ENCODE measurements around the gene ADGRE3.

The ADGRE3 gene

DNA sequence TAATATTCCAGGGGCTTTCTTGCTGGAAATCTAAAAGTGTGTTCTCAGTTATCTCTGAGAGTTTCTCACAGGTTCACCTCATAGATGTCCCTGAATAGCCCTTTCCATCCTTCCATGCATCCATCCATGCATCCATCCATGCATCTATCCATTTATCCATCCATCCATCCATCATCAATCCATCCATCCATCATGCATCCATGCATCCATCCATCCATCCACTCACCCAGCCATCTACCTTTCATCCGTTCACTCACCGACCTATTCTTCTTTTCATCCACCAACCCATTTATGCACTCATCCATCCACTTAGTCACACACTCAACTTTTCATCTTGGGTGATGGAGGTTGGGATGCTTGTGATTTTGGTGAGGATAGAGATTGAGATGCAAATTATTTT is 7.4 kb upstream of the ADGRE3 start:
- no peaks in the 10 kb centered on the region for H3K9me3 Mint-ChIP-seq
- no peak overlapping the region for H3K27ac Mint-ChIP-seq
- H3K4me1 Mint-ChIP-seq (ENCODE audit: low read depth) = peaks cover 4% of the 10 kb centered on the region
- H3K27me3 Mint-ChIP-seq = no peaks in the 10 kb centered on the region
- no peaks in the 10 kb centered on the region for H3K36me3 Mint-ChIP-seq (ENCODE audit: low read depth)
- no peak overlapping the region for H3K4me3 Mint-ChIP-seq

DNA sequence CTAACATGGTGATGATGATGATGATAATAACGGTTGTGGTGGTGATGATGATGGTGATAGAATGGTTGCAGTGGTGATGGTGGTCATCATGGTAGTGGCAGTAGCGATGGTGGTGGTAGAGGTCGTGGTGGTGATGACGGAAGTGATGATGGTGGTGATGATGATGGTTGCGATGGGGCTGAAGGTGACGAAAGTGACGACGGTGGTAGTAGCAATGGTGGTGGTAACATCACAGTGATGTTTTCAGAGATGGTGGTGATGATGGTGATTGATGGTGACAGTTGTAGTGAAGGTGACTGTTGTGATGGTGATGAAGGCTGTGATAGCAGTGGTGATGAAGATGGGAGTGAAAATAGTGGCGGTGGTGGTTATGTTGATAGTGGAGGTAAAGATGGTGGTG is 3.6 kb upstream of the ADGRE3 start:
- no peak overlapping the region for H3K27ac Mint-ChIP-seq
- no peaks in the 10 kb centered on the region for H3K36me3 Mint-ChIP-seq (ENCODE audit: low read depth)
- no peak overlapping the region for H3K4me3 Mint-ChIP-seq
- H3K27me3 Mint-ChIP-seq = peaks cover 17% of the 10 kb centered on the region
- H3K4me1 Mint-ChIP-seq (ENCODE audit: low read depth) = peaks cover 8% of the 10 kb centered on the region
- H3K9me3 Mint-ChIP-seq = no peaks in the 10 kb centered on the region

DNA sequence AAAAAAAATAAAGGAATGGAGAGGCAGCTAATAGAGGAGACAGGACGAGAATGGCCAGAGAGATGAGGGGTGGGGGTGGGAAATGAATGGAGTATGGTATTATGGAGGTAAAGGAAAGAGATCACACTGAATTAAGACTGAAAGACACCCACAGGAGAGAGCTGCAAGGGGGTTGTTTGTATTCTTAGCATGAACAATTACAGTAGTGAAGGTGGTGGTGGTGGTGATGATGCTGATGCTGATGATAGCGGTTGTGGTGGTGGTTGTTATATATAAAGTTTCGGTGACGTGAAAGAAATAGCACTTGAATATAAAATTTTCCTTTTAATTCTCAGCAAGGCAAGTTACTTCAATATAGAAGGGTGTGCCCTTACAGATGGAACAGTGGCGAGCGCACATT is 2.8 kb upstream of the ADGRE3 start:
- Mint-ChIP-seq H3K4me3 (no peak overlapping the region), H3K4me1 (ENCODE audit: low read depth) (peaks cover 13% of the 10 kb centered on the region), H3K27ac (no peak overlapping the region), H3K9me3 (no peaks in the 10 kb centered on the region), H3K36me3 (ENCODE audit: low read depth) (no peaks in the 10 kb centered on the region), H3K27me3 (peaks cover 24% of the 10 kb centered on the region)

DNA sequence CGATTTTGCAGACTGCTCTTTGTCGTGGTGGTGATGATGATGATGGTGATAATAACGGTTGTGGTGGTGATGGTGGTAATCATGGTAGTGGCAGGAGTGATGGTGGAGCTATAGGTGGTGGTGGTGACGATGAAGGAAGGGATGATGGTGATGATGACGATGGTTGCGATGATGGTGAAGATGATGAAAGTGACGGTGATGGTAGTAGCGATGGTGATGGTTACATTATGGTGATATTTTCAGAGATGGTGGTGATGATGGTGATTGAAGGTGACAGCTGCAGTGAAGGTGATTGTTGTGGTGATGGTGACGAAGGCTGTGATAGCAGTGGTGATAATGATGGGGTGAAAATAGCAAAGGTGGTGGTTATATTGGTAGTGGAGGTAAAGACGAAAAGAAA is 2.1 kb upstream of the ADGRE3 start:
- Mint-ChIP-seq H3K4me3 (no peak overlapping the region), H3K27ac (no peak overlapping the region), H3K4me1 (ENCODE audit: low read depth) (peaks cover 19% of the 10 kb centered on the region), H3K36me3 (ENCODE audit: low read depth) (no peaks in the 10 kb centered on the region), H3K27me3 (peaks cover 26% of the 10 kb centered on the region), H3K9me3 (no peaks in the 10 kb centered on the region)

DNA sequence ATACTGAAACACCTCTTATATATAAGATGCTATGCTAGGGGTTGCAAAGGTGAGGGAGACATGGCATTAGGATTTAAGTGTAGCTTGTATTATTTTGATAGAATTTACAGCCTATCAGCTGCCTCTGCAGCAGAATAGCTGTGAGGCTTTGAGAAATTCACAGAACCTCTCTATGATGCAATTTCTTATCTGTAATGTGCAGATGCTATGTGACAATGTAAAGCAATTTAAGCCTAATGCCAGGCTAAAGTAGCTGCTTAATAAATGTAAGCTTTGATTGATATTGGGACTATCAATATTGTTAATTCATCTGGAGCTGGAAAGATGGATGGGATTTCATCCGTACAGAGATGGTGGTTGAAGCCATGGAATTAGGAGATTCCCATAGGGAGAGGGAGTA is 1.6 kb downstream of the ADGRE3 start:
- Mint-ChIP-seq H3K9me3 (peaks cover 4% of the 10 kb centered on the region), H3K27ac (no peak overlapping the region), H3K36me3 (ENCODE audit: low read depth) (peaks cover 6% of the 10 kb centered on the region), H3K4me1 (ENCODE audit: low read depth) (peaks cover 26% of the 10 kb centered on the region), H3K27me3 (peaks cover 35% of the 10 kb centered on the region), H3K4me3 (no peak overlapping the region)

DNA sequence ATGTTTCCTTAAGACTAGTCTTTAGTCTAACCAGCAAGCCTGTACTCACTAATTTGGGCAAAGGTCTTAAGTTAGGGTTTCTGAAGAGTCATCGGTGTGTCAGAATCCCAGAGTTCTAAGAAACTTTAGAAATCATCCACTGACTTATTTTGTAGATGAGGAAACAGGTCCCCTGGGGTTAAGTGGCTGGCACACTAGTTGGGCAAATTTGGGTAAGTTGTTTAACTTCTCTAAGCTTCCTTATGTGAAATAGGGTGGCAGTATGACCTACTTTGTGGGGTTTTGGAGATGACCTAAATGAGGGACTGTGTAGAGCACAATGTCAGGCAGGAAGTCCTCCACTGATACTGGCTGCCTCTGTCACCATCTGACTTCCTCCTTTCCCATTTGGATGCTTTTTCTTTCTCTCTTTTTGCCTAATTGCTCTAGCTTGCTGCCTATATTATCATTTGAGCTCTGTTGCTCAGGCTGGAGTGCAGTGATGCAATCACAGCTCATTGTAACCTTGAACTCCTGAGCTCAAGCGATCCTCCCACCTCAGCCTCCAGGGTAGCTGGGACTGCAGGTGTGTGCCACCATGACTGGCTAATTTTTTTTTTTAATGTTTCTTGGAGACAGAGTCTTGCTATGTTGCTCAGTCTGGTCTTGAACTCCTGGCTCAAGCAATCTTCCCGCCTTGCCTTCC is 2.3 kb downstream of the ADGRE3 start:
- H3K9me3 Mint-ChIP-seq = peaks cover 4% of the 10 kb centered on the region
- no peak overlapping the region for H3K4me3 Mint-ChIP-seq
- no peak overlapping the region for H3K27ac Mint-ChIP-seq
- peaks cover 35% of the 10 kb centered on the region for H3K27me3 Mint-ChIP-seq
- peaks cover 32% of the 10 kb centered on the region for H3K4me1 Mint-ChIP-seq (ENCODE audit: low read depth)
- peaks cover 6% of the 10 kb centered on the region for H3K36me3 Mint-ChIP-seq (ENCODE audit: low read depth)

DNA sequence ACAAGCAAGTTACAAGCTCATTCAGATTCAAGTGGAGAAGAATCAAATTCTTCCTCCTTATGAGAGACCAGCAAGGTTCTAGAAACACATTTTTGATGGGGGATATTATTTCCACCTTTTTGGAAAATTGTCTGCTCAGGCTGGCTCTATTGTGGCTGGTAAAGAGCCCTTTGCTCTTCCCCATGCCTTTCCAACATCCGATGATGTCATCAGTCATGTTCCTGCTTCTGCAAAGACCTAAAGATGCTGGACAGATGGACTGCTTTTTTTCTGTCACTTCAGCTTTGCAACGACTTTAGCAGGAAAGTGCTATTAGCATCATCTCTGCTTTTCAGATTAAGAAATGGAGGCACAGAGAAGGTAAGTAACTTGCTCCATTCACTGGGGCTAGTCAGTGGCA is 4.2 kb downstream of the ADGRE3 start:
- no peak overlapping the region for H3K27ac Mint-ChIP-seq

DNA sequence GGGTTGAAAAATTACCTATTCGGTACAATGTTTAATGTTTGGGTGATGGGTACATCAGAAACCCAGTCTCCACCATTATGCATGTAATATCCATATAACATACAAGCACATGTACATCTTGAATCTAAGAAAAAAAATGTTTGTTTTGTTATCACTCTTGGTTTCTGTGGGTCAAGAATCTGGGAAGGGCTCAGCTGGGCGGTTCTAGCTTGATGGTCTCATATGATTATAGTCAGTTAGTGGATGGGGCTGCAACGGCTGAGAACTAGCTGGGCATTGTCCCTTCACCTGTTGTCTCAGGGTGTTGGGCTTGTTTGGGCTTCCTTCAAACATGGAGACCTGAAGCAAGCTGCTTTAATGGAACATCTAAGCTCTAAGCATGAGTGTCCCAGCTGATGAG is 4.7 kb downstream of the ADGRE3 start:
- peaks cover 36% of the 10 kb centered on the region for H3K4me1 Mint-ChIP-seq (ENCODE audit: low read depth)

More for the DNA sequence above, 4.2 kb downstream of the ADGRE3 start:
- no peak overlapping the region for H3K4me3 Mint-ChIP-seq
- peaks cover 35% of the 10 kb centered on the region for H3K27me3 Mint-ChIP-seq
- peaks cover 4% of the 10 kb centered on the region for H3K9me3 Mint-ChIP-seq
- peaks cover 6% of the 10 kb centered on the region for H3K36me3 Mint-ChIP-seq (ENCODE audit: low read depth)
- peaks cover 38% of the 10 kb centered on the region for H3K4me1 Mint-ChIP-seq (ENCODE audit: low read depth)

DNA sequence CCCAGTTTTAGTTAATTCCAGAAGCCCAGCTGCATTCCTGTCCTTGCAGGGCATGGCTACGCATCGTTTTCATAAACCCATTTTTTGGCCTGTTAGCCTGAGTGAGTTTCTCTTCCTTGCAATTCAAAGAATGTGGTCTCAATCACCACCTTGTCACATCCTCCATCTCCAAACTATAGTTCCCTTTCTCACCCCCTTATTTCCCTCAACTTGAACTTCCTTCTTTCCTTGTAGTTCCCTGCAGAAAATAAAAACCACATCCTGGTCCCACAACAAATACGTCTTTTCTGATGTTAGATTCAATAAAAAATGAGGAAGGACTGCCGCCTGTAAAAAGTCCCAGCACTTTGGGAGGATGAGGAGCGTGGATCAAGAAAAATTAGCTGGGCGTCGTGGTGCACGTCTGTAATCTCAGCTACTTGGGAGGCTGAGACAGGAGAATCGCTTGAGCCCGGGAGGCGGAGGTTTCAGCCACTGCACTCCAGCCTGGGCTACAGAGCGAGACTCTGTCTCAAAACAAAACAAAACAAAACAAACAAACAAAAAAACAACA is 13.2 kb downstream of the ADGRE3 start:
- H3K36me3 Mint-ChIP-seq (ENCODE audit: low read depth) = no peaks in the 10 kb centered on the region
- no peak overlapping the region for H3K4me3 Mint-ChIP-seq
- no peaks in the 10 kb centered on the region for H3K9me3 Mint-ChIP-seq
- no peaks in the 10 kb centered on the region for H3K4me1 Mint-ChIP-seq (ENCODE audit: low read depth)
- no peak overlapping the region for H3K27ac Mint-ChIP-seq
- peaks cover 14% of the 10 kb centered on the region for H3K27me3 Mint-ChIP-seq

More for the DNA sequence above, 4.7 kb downstream of the ADGRE3 start:
- H3K27ac Mint-ChIP-seq = no peak overlapping the region
- peaks cover 35% of the 10 kb centered on the region for H3K27me3 Mint-ChIP-seq
- H3K9me3 Mint-ChIP-seq = peaks cover 4% of the 10 kb centered on the region
- peaks cover 6% of the 10 kb centered on the region for H3K36me3 Mint-ChIP-seq (ENCODE audit: low read depth)
- H3K4me3 Mint-ChIP-seq = no peak overlapping the region

DNA sequence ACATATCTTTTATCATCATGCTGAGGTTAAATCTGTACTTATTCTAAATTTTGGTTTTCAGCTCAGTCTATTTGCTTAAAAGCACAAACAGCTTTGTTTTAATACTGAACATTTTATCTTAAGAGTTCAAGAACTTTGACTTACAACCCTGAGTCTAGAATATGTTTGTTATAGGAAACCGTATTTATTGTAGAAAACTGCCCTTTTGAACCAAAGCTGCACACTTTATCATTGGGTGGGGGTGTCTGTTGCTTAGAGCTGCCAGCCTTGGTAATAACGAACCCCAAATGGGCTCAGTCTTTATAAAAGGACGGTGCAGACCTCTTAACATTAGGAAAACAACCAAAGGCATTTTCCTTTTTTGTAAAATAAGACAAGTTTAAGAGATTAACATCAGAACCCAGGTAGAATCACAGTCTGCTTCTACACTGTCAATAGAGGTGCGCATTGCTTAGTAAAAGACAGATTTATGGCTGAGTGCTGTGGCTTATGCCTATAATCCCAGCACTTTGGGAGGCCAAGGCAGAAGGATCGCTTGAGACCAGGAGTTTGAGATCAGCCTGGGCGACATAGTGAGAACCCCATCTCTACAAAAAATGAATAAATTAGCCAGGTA is 14.7 kb downstream of the ADGRE3 start:
- H3K4me3 Mint-ChIP-seq = no peak overlapping the region
- no peak overlapping the region for H3K27ac Mint-ChIP-seq
- H3K36me3 Mint-ChIP-seq (ENCODE audit: low read depth) = no peaks in the 10 kb centered on the region
- no peaks in the 10 kb centered on the region for H3K9me3 Mint-ChIP-seq
- H3K4me1 Mint-ChIP-seq (ENCODE audit: low read depth) = no peaks in the 10 kb centered on the region
- peaks cover 14% of the 10 kb centered on the region for H3K27me3 Mint-ChIP-seq

DNA sequence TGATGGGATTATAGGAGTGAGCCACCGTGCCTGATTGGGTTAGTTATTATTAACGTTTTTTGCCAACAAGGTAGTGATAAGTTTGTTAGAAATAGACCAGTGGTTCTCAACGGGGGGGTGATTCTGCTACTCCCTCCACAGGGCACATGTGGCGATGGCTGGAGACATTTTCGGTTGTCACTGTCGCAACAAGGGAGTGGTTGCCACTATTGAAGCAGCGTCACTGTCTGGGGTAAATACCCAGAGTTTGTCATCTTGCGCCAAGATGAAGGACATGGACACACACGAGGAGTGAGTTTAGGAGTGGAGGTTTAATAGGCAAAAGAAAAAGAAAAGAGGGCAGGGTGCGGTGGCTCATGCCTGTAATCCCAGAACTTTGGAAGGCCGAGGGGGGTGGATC is 18.9 kb downstream of the ADGRE3 start:
- H3K9me3 Mint-ChIP-seq = no peaks in the 10 kb centered on the region
- H3K36me3 Mint-ChIP-seq (ENCODE audit: low read depth) = no peaks in the 10 kb centered on the region
- H3K27ac Mint-ChIP-seq = no peak overlapping the region
- no peaks in the 10 kb centered on the region for H3K4me1 Mint-ChIP-seq (ENCODE audit: low read depth)
- no peak overlapping the region for H3K4me3 Mint-ChIP-seq
- H3K27me3 Mint-ChIP-seq = peaks cover 11% of the 10 kb centered on the region

DNA sequence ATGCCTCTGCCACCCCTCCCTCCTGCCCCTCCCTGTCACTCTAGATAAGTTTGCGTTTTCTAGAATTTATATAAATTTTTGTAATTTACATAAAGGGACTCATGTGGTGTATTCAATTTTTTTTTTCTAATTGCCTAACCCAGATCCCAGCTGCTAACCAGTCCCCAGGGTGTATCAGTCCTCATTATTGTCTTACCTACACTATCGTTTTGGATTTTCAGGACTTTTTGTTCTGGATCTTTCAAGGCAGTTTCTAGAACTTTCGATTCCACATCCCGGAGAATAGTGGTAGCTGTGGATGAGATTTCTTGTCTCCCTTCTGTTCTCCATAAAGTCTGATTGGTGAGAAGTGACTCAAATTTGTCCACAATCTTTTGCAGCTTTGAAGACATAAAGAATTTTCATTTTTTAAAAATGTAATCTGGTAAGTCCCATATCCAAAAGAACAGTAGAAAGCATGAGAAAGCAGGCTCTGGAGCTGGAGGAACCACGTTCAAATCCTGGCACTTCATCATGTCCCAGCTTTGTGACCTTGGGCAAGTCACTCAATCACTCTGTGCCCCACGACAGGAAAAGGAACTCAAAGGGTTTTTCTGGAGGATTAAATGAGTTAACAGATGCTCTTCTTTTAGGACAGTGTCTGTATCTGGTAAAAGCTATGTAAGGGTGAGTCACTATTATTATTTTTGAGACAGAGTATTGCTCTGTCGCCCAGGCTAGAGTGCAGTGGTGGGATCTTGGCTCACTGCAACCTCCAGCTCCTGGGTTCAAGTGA is 19.7 kb downstream of the ADGRE3 start:
- H3K27ac Mint-ChIP-seq = no peak overlapping the region
- H3K4me1 Mint-ChIP-seq (ENCODE audit: low read depth) = no peaks in the 10 kb centered on the region
- H3K36me3 Mint-ChIP-seq (ENCODE audit: low read depth) = no peaks in the 10 kb centered on the region
- H3K4me3 Mint-ChIP-seq = no peak overlapping the region
- peaks cover 9% of the 10 kb centered on the region for H3K27me3 Mint-ChIP-seq
- H3K9me3 Mint-ChIP-seq = no peaks in the 10 kb centered on the region

DNA sequence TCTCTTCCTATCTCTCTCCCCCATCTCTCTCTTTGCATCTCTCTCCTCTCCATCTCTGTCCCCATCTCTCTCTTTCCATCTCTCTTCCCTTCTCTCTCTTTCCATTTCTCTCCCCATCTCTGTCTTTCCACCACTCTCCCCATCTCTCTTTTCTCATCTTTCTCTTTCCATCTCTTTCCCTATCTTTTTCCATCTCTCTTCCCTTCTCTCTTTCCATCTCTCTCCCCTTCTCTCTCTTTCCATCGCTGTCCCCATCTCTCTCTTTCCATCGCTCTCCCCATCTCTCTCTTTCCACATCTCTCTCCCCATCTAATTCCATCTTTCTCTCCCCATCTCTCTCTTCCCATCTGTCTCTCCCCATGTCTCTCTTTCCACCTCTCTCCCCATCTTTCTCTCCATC is 24.5 kb downstream of the ADGRE3 start:
- Mint-ChIP-seq H3K9me3 (no peaks in the 10 kb centered on the region), H3K4me3 (no peak overlapping the region), H3K27ac (no peak overlapping the region), H3K36me3 (ENCODE audit: low read depth) (no peaks in the 10 kb centered on the region), H3K4me1 (ENCODE audit: low read depth) (no peaks in the 10 kb centered on the region), H3K27me3 (peaks cover 9% of the 10 kb centered on the region)

DNA sequence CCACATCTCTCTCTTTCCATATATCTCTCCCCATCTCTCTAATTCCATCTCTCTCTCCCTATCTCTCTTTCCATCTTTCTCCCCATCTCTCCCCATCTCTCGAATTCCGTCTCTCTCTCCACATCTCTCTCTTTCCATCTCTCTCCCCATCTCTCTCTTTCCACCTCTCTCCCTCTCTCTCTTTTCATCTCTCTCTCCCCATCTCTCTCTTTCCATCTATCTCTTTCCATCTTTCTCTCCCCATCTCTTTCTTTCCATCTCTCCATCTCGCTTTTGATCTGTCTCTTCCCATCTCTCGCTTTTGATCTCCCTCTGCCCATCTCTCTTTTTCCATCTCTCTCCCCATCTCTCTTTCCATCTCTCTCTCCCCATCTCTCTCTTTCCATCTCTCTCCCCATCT is 25.6 kb downstream of the ADGRE3 start:
- Mint-ChIP-seq H3K36me3 (ENCODE audit: low read depth) (no peaks in the 10 kb centered on the region), H3K27ac (no peak overlapping the region), H3K4me1 (ENCODE audit: low read depth) (no peaks in the 10 kb centered on the region), H3K27me3 (peaks cover 9% of the 10 kb centered on the region), H3K4me3 (no peak overlapping the region), H3K9me3 (no peaks in the 10 kb centered on the region)

DNA sequence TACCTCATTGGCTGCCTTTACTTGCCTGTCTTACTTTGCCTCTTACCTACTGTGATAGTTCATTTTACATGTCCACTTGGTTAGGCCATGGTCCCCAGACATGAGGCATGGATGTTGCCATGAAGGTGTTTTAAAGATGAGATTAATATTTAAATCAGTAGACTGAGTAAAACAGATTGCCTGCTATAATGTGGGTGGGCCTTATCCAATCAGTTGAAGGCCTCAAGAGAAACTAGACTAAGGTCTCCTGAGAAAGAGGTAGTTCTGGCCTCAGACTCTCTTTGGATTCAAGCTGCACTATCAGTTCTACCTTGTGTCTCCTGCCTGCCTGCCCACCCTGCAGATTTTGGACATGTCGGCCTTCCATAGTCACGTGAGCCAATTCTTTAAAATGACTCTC is 26.1 kb downstream of the ADGRE3 start:
- Mint-ChIP-seq H3K4me3 (no peak overlapping the region), H3K27me3 (peaks cover 9% of the 10 kb centered on the region), H3K4me1 (ENCODE audit: low read depth) (no peaks in the 10 kb centered on the region)

More for the DNA sequence above, 26.1 kb downstream of the ADGRE3 start:
- H3K36me3 Mint-ChIP-seq (ENCODE audit: low read depth) = no peaks in the 10 kb centered on the region
- no peak overlapping the region for H3K27ac Mint-ChIP-seq
- H3K9me3 Mint-ChIP-seq = no peaks in the 10 kb centered on the region
